Bone marrow (tissue), 2 donors: ENCODE results near the gene TRIM66.

Experiments used
- DNase-seq, 2 donors: peaks; one replicate each; lab custom pipeline; 2025; lab: John Stamatoyannopoulos, UW

TRIM66 gene

DNA sequence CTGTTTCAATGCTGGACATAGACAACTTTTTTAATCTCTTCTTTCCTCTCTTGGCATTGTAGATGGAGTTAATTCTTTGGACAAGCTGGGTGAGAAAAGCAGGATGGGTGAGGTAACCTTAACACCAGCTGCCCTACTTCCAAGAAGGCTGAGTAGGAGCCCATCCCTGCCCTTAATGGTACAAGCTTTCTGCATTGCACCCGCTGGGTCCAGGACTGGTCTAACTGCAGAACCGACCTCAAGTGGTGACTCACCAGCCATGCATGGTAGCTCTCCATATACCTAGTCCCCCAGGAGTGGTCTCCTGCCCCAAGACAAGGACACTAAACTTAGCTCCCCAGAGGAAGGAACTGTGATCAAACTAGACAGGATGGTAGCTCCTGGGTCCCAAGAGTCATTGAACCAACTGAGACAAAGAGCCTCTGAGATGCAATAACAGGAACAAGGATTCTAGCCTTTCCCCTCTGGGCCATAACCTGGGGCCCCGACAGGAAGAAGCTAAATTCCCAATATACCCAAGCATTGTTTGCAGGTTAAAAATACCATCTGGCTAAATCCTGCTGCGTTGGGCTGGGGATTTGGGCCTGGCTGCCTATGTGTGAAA, 32.3 kb upstream of the TRIM66 start:
- no peak for DNase-seq

DNA sequence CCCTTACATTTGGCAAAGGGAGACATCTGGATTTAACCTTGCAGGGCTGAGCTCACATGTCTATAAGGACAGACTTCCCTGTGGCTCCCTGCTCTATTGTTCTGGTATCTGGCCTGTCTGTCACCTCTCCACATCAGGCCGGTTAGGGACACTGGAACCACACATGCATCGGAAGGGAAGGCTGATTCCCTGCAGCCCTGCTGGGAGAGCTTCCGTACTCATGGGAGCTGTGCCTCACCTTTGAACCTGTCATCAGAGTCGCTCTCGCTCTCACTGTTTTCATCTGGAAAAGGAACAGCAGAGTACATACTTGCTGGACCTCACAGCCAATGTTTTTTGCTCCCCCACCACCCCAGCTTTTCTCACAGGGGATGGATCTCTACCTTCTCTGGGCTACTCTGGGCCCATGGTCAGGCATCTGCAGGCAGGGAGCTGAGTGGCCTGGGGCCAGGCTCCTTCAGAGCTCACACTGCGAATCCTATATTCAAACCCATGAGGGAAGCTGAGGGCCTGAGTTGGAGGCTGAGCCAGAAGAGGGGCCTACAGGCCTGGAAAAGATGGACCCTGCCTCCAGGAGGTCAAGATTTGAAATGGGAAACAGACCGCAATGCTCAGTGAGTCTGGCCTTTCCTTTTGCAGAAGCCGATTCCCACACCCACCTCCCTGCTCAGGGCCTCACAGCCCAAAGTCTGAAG, 31.4 kb upstream of the TRIM66 start:
- DNase-seq: no peak

- no peak for DNase-seq
These were observed 30.0 kb upstream of the TRIM66 start for GRCh38 chr11:8712506-8712905.

GRCh38 chr11:8711895-8712442, 29.5 kb upstream of the TRIM66 start:
- no peak for DNase-seq

DNA sequence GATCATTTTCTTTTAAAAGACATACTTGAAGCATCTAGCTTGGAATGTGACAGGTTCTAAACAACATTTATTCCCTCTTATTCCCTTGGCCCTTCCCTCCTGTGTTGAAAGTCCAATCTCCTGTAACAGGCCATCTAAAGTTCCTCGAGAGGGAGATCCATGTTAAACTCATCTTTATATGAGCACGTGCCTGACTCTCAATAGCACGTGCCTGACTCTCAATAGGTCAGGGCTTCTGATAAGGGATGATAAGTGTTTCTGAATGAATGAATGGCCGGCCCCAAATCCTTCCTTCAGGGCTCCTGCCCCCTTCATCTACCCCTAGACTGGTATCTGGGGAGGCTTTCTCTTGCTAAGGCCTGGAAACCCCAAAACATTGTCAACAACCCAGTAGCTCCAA, 27.3 kb upstream of the TRIM66 start:
- no peak for DNase-seq

DNA sequence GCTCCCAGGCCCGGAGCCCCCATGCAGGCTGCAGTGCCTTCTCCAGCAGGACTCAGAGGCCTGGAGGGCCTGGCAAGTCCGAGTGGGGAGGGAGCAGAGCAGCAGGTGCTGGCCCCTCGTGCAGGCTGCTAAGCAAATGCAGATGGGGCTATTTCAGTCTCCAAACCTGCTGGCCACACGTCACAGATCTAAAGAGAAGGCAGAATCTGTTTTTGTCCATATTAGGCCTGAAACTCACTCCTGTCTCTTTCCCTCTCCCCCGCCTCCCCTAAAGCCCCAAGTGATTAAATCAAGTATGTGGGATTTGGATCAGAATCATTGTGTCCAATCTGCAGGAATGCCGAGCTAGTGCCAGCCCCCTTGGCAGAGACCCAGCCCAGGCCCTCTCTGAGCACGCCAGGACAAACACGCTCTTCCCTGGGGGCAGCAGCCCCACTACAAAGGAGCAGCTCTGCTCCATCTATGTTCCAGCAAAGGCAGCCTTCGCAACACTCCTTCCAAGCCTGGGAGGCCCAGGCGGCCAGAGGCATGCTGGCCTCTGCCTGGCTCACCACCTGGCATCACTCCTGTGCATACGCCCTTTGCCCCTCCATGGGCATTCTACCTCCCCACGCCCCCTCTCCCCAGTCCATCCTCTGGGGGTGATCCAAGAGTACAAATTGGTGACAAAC, 26.7 kb upstream of the TRIM66 start:
- DNase-seq: no peak

DNA sequence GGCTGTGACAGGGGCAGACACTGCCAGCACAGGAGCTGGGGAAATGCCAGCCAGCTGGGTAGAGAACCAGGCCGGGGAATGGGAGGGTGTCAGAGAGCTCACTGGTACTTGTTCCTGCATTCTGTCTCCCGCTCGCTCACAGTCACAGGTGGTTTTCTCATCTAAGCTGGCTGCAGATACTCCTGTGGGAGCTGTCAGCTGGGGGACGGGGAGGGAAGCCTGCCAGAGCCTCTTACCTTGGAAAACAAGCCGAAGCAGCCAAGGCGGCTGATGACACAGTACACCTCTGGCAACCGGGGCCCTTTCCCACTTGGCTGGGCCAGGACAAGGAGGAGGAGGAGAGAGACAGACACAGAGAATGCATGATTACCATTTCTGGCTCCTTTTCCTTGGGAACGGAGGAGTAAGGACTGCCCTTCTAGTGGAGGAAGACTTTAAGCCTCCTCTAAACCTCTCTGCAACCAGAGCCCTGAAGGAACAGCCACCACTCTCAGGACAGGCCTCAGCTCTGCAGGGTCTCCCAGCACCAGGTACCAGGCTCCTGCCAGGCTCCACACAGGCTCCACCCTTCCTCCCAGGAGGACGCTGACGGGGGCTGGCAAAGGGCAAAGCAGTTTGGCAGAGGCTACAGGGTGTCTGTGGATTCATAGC, 25.2 kb upstream of the TRIM66 start:
- no peak for DNase-seq

DNA sequence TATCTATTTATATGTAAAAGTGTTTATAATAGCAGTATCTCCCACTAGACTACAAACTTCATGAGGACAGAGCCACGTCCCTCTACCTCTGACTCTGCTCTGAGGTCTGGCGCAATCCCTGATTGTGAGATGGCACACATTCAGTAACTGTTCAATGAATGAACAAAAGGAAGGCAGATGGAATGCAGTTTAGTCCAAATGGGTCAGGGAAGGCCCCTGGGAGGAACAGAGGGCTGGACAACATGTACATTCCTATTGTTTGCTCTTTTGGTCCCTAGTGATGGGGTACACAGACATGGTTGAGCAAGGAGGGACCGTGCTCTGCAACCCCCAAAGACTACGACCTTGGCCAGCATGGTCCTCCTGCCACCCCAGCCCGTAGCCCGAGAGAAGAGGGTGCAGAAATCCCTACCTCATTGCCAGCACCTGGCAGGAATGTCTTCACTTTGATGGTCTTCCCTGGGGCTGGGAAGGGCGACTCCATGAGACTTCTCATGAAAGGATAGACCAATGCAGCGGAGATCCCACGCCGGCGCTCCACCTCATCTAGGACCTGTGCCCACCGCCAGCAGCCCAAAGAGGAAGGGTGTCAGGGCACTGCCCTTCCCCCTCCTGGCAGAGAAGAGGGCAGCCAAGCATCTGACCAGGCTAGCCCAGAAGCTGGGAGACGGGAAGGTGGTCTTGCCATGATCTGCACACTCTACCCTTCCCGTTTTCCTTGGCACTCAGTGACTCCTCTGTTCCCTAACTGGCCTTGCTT, 24.4 kb upstream of the TRIM66 start:
- DNase-seq: no peak

GRCh38 chr11:8705146-8705545, 22.7 kb upstream of the TRIM66 start:
- no peak for DNase-seq

DNA sequence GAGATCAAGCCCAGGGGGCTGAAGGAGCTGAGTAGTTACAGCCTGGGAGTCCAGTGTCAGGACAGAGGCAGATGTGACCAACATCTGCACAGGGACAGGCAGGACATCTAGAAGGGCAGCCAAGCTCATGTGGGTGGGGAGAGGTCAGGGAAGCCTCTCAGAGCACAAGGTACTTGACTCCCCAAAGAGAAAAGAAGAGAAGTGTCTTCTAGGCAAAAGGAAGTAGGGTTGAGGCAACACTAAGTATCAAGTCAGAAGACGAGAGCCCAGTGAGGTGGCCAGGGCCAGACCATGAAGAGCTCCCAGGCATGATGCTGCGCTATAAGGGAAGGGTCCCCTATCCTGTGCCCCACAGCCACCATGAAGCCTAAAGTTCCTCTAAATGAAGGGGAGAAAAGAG, 21.7 kb upstream of the TRIM66 start:
- no peak for DNase-seq

- no peak for DNase-seq
These were observed 20.1 kb upstream of the TRIM66 start for GRCh38 chr11:8702598-8702915.

DNA sequence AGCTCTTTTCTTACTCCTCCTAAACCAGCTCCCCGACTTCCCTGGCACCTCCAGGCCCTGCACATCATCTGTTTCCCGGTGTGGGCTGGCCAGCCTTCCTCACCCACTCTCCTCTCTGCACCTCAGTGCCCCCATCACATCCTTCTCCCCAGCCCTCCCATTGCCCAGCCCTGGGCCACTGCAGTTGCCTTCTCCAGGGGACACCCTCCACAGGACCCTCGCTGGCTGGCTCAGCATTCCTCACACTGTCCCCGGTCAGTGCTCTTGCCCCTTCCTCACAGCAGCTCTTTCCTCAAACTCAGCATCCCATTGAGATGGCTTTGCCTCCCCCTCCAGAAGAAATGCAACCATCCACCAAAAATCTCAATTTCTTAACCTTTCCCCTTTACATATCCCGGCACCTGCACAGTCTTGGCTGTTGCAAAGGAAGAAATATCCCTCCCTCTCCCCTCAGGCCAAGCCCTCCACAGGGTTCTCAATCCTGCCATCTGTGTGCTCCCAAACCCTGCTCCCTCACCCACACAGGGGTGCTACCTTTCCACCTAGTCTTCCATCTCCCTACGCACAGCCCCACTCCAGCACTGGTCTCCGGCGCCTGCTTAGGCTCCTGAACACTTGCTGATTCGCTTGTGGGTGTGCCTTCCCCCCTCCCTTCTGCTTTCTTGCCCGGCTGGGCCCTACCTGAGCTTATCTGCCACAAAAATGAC, 19.6 kb upstream of the TRIM66 start:
- DNase-seq: no peak

- DNase-seq: no peak
These were observed 17.4 kb upstream of the TRIM66 start for GRCh38 chr11:8699903-8700302.

DNA sequence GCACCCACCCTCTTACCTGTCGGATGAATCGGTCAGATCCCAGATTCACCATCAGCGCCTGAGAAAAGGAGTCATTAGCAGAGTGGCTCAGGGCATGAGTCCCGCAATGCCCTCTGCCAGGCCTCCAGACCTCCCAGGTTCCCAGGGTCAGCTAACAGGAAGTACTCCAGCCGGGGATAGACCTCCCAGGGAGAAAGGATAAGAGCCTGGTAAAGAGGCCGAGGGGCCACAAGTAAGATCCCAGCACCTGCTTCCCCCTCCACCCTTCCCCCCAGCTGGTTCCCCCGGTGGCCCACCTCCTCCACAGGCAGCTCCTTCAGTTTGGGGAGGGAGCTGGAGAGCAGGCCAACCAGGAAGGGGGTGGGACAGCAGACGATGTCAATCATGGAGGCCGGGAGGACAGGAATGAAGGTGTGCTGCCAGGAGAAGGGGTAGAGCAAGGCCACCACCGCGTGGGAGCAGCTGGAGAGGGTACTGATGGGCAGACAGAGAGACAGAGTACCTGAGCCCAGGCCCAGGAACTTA, 16.5 kb upstream of the TRIM66 start:
- DNase-seq: no peak

GRCh38 chr11:8698379-8698851, 15.9 kb upstream of the TRIM66 start:
- DNase-seq: no peak

- no peak for DNase-seq
These were observed 14.6 kb upstream of the TRIM66 start for GRCh38 chr11:8697054-8697453.

- DNase-seq: no peak
These were observed 11.7 kb upstream of the TRIM66 start for GRCh38 chr11:8694137-8694536.

DNA sequence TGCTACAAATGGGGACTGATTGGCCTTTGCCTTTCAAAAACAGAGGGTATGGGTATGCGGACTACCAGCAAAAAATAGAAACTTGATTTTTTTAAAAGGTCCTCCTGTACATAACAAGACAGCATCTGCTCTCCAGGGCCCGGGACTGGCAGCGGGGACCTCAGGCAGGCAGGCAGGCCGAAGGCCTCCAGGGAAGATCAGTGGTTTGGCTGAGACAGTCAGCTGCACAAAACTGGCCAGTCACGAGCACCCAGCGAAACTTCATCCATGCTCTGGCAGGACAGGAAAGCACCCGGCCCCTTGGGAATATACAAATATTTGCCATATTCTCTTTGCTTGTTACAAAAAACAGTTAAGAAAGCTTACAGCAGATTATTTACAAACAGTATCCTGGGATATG, 11.1 kb upstream of the TRIM66 start:
- no peak for DNase-seq

DNA sequence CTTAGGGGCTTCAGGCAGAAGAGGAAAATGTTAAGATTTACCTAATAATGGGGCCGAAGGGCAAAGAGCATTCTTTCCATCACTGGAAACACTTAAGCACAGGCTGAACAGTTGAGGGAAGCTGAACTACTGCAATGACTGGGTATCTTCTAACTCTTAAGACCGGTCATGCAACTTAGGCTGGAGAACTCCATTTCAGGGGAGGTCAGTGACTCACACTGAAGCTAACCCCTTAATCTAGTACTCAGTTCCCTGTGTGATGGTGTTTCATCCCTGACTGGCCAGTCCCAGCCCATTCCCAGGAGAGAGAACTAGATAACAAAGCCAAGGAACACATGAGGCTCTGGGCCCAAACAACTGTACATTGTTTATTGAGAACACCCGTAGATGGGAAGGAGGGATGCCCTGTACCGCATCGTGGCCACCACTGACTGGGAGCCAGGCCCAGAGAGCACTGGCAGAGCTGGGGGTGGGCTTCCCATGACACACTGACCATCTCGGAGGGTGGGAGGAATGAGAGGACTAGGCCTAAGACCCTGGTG, 10.6 kb upstream of the TRIM66 start:
- no peak for DNase-seq

DNA sequence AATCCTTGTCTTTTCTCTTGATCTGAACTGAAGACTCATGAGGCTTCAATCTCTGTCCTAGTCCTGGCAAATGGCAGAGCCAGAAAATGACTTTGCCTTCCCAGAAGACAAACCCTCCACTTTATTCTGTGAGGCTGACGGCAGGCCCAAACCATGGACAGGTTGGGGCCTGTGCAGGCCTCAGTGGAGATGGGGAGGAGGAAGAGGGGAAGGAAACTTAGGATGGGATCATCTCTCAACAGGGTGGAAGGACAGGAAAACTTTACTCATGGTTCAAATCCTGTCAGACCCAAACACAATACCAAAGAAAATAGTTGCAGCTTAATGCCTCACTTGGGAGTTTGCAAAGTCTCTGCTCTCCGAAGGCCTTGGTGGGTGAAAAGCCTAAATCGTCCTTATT, 10.0 kb upstream of the TRIM66 start:
- no peak for DNase-seq

- no peak for DNase-seq
These were observed 9.1 kb upstream of the TRIM66 start for GRCh38 chr11:8691601-8692000.
